BJ (cell line): ENCODE results near the gene CLCC1. TPM values are rescaled to one million over a fixed set of nuclear protein-coding genes. Genes with fewer than 3 reads are reported as not detected.
"Not testable (repeated sequence)": the region's sequence is repeated elsewhere in the genome, so short reads cannot be mapped to it uniquely, and the experiment has no call there.

ENCODE experiments used
- CTCF ChIA-PET: fragments of 350-600 bp; formaldehyde crosslinking; extraction: SDS; loops from one replicate; lab custom pipeline; 2021; ENCODE audit warnings: antibody characterized with exemption, inconsistent platforms; lab: Yijun Ruan, JAX
- POLR2A ChIA-PET: fragments of 300-600 bp; sonication (Branson Sonifier 250); formaldehyde crosslinking; extraction: SDS; loops from one replicate; lab custom pipeline; 2021; ENCODE audit warnings: antibody characterized with exemption; lab: Charles Lee
- DNase-seq: peaks from one replicate; pipeline ENCODE4 v3.0.0-alpha.2; 2011; ENCODE audit warnings: low read depth
- H3K27me3 ChIP-seq: 2 replicates; pipeline ENCODE4 v1.6.0; 2011; ENCODE audit warnings: low read length; ENCODE audit not compliant: control insufficient read depth, insufficient read depth
- H3K36me3 ChIP-seq: 2 replicates; pipeline ENCODE4 v1.5.1; 2011; ENCODE audit warnings: low read length; ENCODE audit not compliant: control insufficient read depth, insufficient read depth
- H3K4me3 ChIP-seq: 2 replicates; pipeline ENCODE4 v1.5.1; 2011; ENCODE audit warnings: low read depth, mild to moderate bottlenecking, control low read depth, low read length
- polyA plus RNA-seq: library from polyadenylated mRNA; depleted of rRNA; stranded (reverse); fragments of >200 nt; gene quantifications from 2 replicates; pipeline ENCODE4 v1.2.3, GENCODE V29; 2011
- TF ChIP-seq, protein P1 (sequence below): IDR thresholded peaks from 2 replicates; pipeline ENCODE4 v1.5.1; 2011; ENCODE audit warnings: low read depth, mild to moderate bottlenecking, control low read depth, inconsistent platforms, low read length, moderate library complexity; ENCODE audit not compliant: insufficient read depth

Gene CLCC1
- polyA plus RNA-seq, 1 experiment = 28.7 TPM

- Histone ChIP-seq H3K27me3 (no peaks in the 10 kb centered on the region), H3K36me3 (no peaks in the 10 kb centered on the region), H3K4me3 (no peak overlapping the region)
- TF ChIP-seq, protein P1, sequence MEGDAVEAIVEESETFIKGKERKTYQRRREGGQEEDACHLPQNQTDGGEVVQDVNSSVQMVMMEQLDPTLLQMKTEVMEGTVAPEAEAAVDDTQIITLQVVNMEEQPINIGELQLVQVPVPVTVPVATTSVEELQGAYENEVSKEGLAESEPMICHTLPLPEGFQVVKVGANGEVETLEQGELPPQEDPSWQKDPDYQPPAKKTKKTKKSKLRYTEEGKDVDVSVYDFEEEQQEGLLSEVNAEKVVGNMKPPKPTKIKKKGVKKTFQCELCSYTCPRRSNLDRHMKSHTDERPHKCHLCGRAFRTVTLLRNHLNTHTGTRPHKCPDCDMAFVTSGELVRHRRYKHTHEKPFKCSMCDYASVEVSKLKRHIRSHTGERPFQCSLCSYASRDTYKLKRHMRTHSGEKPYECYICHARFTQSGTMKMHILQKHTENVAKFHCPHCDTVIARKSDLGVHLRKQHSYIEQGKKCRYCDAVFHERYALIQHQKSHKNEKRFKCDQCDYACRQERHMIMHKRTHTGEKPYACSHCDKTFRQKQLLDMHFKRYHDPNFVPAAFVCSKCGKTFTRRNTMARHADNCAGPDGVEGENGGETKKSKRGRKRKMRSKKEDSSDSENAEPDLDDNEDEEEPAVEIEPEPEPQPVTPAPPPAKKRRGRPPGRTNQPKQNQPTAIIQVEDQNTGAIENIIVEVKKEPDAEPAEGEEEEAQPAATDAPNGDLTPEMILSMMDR = no peak
- POLR2A ChIA-PET = no interaction called here
- CTCF ChIA-PET = interaction anchor here (0.7 kb wide), 1 partner anchor 26 kb away, joined by 3 read pairs; no protein-coding TSS in a partner anchor
- DNase-seq = no peak
Observed at GRCh38 chr1:108951242-108951641, 12.0 kb downstream of the CLCC1 start.

DNA sequence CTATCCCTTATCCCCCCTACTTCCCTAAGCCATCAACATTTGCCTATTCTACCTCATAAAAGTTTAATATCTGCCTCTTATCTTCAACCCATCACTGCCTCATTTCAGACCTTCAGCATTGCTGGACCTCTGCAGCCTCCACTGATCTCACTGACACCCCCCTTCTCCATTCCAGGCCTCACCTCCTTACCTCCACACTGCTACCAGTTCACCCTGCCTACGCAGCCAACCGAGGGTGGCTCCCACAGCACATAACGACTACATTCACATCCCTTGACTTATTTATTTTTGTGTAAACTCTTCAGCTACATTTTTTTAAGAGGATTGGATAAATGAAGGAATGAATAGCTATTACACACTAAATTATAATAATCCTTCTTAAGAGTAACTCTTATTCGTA lies 14.2 kb downstream of the CLCC1 start:
- CTCF ChIA-PET = interaction anchor here (0.6 kb wide), 1 partner anchor 436 kb away, joined by 3 read pairs; no protein-coding TSS in a partner anchor
- Histone ChIP-seq H3K27me3 (no peaks in the 10 kb centered on the region), H3K4me3 (no peak overlapping the region), H3K36me3 (peaks cover 2% of the 10 kb centered on the region; the same call in 1 of the 2 replicates)
- TF ChIP-seq, protein P1 = no peak
- DNase-seq = no peak
- POLR2A ChIA-PET = interaction anchor here (0.7 kb wide), 1 partner anchor 62 kb away, joined by 6 read pairs; no protein-coding TSS in a partner anchor

DNA sequence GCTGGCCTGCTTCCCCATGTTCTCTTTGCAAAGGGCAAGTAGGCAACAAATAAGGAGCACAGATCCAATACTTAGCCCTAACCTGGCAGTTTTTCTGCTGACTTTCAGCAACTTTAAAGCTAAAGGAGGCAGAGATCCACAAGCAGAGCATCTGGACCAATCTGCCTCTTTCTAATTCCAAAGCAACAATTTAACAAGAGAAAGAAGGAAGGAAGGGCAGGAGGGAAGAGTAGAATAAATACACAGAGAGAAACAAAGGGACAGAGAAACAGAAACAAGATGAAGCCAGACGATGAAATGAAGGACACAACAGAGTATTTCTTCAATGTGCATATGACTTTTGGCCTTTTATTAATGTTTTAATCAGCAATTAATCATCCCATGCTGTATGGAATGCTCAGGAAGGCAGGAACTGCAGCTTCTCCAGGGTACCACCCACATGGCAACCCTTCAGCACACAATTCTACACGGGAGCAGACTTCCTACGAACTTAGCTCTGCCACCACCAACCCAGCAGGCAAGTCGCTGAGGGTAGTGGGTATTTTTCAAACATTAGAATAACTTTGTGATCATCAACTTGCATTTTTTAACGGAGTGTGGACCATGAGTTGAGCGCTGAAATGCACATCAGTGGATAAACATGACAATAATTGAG lies 15.3 kb downstream of the CLCC1 start:
- Histone ChIP-seq H3K36me3 (peaks cover 2% of the 10 kb centered on the region; the same call in 1 of the 2 replicates), H3K27me3 (no peaks in the 10 kb centered on the region), H3K4me3 (no peak overlapping the region)
- CTCF ChIA-PET = interaction anchor here (1.0 to 1.6 kb wide), 3 partner anchors 10 to 165 kb away, joined by 3 to 4 read pairs (median 3); a partner anchor contains a TSS
- POLR2A ChIA-PET = no interaction called here
- TF ChIP-seq, protein P1 = no peak
- no peak for DNase-seq

DNA sequence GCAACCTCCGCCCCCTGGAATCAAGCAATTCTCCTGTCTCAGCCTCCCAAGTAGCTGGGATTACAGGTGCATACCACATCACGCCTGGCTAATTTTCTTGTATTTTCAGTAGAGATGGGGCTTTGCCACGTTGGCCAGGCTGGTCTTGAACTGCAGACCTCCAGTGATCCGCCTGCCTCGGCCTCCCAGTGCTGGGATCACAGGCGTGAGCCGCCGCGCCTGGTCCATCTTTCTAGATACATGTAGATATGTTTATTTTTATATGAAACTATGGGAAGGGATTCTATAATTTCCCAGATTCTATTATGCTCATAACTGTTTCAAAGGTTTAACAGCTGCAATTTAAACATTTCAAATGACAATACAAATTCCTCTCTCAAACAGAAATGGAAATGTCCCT lies 27.1 kb downstream of the CLCC1 start:
- TF ChIP-seq, protein P1 = no peak
- ChIA-PET CTCF (interaction anchor here (1.1 kb wide), 1 partner anchor 177 kb away, joined by 3 read pairs; no protein-coding TSS in a partner anchor), POLR2A (no interaction called here)
- no peak overlapping the region for H3K4me3 ChIP-seq
- no peak for DNase-seq
- H3K36me3 ChIP-seq = peaks cover 7% of the 10 kb centered on the region
- H3K27me3 ChIP-seq = no peaks in the 10 kb centered on the region

DNA sequence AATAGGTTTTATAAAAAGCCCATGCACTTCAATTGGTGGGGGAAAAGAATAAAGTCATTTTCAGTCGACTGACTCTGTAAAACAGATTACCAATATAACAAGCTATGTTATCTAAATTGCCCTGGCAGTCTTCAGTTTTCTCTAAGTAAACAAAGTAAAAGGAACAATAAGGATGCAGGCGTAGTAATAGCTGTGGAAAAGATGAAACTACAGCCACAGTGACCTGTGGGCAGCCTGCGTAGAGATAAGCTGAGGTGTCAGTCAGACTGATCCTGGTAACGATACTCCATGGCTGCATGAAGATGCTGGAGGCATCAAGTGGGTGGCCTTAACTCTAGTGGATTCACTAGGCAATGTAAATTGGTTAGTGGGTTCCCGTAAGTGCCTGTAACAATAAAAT lies 29.3 kb downstream of the CLCC1 start:
- ChIA-PET CTCF (no interaction called here), POLR2A (no interaction called here)
- Histone ChIP-seq H3K36me3 (peaks cover 11% of the 10 kb centered on the region), H3K4me3 (no peak overlapping the region), H3K27me3 (no peaks in the 10 kb centered on the region)
- TF ChIP-seq, protein P1 = no peak
- DNase-seq = no peak

DNA sequence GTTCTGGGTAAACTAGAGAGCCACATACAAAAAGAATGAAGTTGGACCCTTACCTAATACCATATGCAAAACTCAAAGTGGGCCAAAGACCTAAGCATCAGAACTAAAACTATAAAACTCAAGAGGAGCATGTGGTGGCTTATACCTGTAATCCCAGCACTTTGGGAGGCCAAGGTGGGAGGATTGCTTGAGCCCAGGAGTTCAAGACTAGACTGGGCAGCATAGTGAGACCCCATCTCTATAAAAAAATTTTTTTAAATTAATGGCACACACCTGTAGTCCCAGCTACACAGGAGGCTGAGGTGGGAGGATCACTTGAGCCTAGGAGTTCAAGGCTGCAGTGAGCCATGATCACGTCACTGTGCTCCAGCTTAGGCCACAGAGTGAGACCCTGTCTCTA lies 35.7 kb downstream of the CLCC1 start:
- CTCF ChIA-PET, POLR2A ChIA-PET: not testable (repeated sequence)

More for the DNA sequence above, 35.7 kb downstream of the CLCC1 start:
- not testable (repeated sequence) for H3K27me3 ChIP-seq, H3K36me3 ChIP-seq, DNase-seq, H3K4me3 ChIP-seq
